Middle frontal gyrus (tissue), 1 donor: ENCODE measurements around the gene RPS24.

Experiments
- DNase-seq: peaks from one replicate; pipeline ENCODE4 v3.0.0-alpha.2; 2015; ENCODE audit warnings: low spot score; ENCODE audit errors: extremely low spot score

Gene RPS24

DNA sequence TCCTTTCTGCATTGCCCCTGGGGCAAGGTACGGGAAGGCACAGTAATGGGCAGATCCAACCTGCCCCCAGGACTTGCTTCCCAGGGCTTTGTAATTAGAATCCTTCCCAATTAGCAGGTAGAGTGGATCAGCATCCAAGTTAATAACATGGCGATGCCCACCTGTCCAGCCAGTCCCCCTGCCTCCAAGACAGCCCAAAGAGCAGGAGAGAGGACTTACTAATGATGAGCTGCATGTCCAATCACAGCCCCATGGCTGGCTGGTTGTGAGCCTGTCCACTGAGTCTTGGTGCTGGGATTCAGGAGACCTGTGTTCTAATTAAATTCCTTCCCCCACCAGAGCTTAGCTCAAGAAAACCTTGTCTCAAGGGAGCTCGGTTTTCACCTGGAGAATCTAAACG is 49.0 kb downstream of the RPS24 start:
- no peak for DNase-seq
